Ishikawa (cell line): Measurements from ENCODE around the gene SLC2A4RG.

Experiments used
- CREB1 ChIP-seq: IDR thresholded peaks from 2 replicates; pipeline ENCODE4 v1.6.1; 2012; ENCODE audit warnings: low read depth
- EP300 ChIP-seq: IDR thresholded peaks from 2 replicates; pipeline ENCODE4 v1.6.1; 2012; ENCODE audit warnings: borderline replicate concordance
- FOXM1 ChIP-seq: IDR thresholded peaks from 2 replicates; pipeline ENCODE4 v1.6.1; 2012; ENCODE audit warnings: low read depth, borderline replicate concordance
- MAX ChIP-seq: IDR thresholded peaks from 2 replicates; pipeline ENCODE4 v1.6.1; 2012
- NFIC ChIP-seq: IDR thresholded peaks from 2 replicates; pipeline ENCODE4 v1.6.1; 2012
- RAD21 ChIP-seq: IDR thresholded peaks from 2 replicates; pipeline ENCODE4 v1.6.1; 2012; ENCODE audit warnings: low read depth
- REST ChIP-seq: IDR thresholded peaks from 2 replicates; pipeline ENCODE4 v1.6.1; 2012; ENCODE audit warnings: low read depth, mild to moderate bottlenecking
- TAF1 ChIP-seq: IDR thresholded peaks from 2 replicates; pipeline ENCODE4 v1.6.1; 2012; ENCODE audit warnings: low read depth, mild to moderate bottlenecking
- TCF12 ChIP-seq: IDR thresholded peaks from 2 replicates; pipeline ENCODE4 v1.6.1; 2012; ENCODE audit warnings: low read depth
- TEAD4 ChIP-seq: IDR thresholded peaks from 2 replicates; pipeline ENCODE4 v1.6.1; 2012
- USF1 ChIP-seq: IDR thresholded peaks from 2 replicates; pipeline ENCODE4 v1.6.1; 2012
- ZBTB7A ChIP-seq: IDR thresholded peaks from 2 replicates; pipeline ENCODE4 v1.6.1; 2012; ENCODE audit warnings: low read depth

GRCh38 chr20:63778857-63779256, 39.3 kb downstream of the SLC2A4RG start:
- TF ChIP-seq EP300 (no peak), FOXM1 (no peak), TAF1 (no peak), NFIC (no peak), CREB1 (no peak), REST (no peak), MAX (no peak), ZBTB7A (no peak), RAD21 (no peak), USF1 (no peak), TEAD4 (no peak), TCF12 (no peak)
